B cell (primary cell): ENCODE results near the gene STAC. TPM values are rescaled to one million over a fixed set of nuclear protein-coding genes. Genes with fewer than 3 reads are reported as not detected.

ENCODE experiments used
- ATAC-seq: fragments of 200-7000 bp; cut with Tn5 transposase; one replicate; pipeline ENCODE4 v1.10.0; 2021; ENCODE audit warnings: low read depth, mild to moderate bottlenecking, moderate number of reproducible peaks, moderate library complexity
- CTCF ChIA-PET: fragments of 350-600 bp; sonication (Branson Sonifier 250); formaldehyde crosslinking; loops from one replicate; lab custom pipeline; 2021; ENCODE audit warnings: antibody characterized with exemption, inconsistent platforms; lab: Charles Lee
- POLR2A ChIA-PET: fragments of 350-600 bp; sonication (Branson Sonifier 250); formaldehyde crosslinking; loops from one replicate; lab custom pipeline; 2021; ENCODE audit warnings: antibody characterized with exemption; lab: Charles Lee
- DNase-seq: peaks from one replicate; pipeline ENCODE4 v3.0.0; 2013
- H2AFZ ChIP-seq: 2 replicates; pipeline ENCODE4 v1.6.1; 2012; ENCODE audit warnings: mild to moderate bottlenecking, low read depth, low read length; ENCODE audit not compliant: insufficient read depth, poor library complexity, severe bottlenecking
- H3K27ac ChIP-seq, 2 donors: 1 replicate in 1 of 2; 2 replicates in 1 of 2; pipeline ENCODE4 v1.5.1; 2012 to 2013; ENCODE audit warnings: low read length in 2 of 2, mild to moderate bottlenecking in 2 of 2, moderate library complexity in 1 of 2
- H3K27me3 ChIP-seq, 4 experiments: fragments of 200-600 bp in 1 of 4; sonication (generic) in 1 of 4; replicated peaks in 1 of 4; 1 replicate in 2 of 4; 2 replicates in 2 of 4; pipeline versions ENCODE4 v1.6.1 to v1.7.0; 2013 to 2016; ENCODE audit warnings: low read length in 3 of 4, mild to moderate bottlenecking in 2 of 4, mixed read lengths in 1 of 4, moderate library complexity in 1 of 4; ENCODE audit not compliant: insufficient read depth in 4 of 4, control insufficient read depth in 3 of 4; ENCODE audit errors: control extremely low read depth in 1 of 4
- H3K36me3 ChIP-seq, 2 experiments: replicated peaks in 1 of 2; 1 replicate in 1 of 2; 2 replicates in 1 of 2; pipeline versions ENCODE4 v1.6.1 to v1.7.1; 2013; ENCODE audit warnings: low read length in 1 of 2; ENCODE audit not compliant: insufficient read depth in 2 of 2, control insufficient read depth in 1 of 2; ENCODE audit errors: control extremely low read depth in 1 of 2, extremely low read depth in 1 of 2
- H3K4me1 ChIP-seq, 2 donors: fragments of 200-600 bp in 1 of 2; sonication (generic) in 1 of 2; 1 replicate in 1 of 2; 2 replicates in 1 of 2; pipeline versions ENCODE4 v1.5.1 to v1.6.1; 2013 to 2017; ENCODE audit warnings: low read length in 2 of 2; ENCODE audit not compliant: control insufficient read depth in 2 of 2, insufficient read depth in 2 of 2
- H3K4me2 ChIP-seq: replicated peaks from 2 replicates; pipeline ENCODE3; 2012; ENCODE audit warnings: mild to moderate bottlenecking, low read depth, low read length; ENCODE audit not compliant: poor library complexity, severe bottlenecking
- H3K4me3 ChIP-seq, 5 experiments: fragments of 200-600 bp in 1 of 5; sonication (generic) in 1 of 5; 1 replicate in 3 of 5; 2 replicates in 2 of 5; pipeline versions ENCODE4 v1.5.1 to v1.7.0; 2011 to 2016; ENCODE audit warnings: low read length in 4 of 5, mild to moderate bottlenecking in 4 of 5, low read depth in 2 of 5, control low read depth in 1 of 5, moderate library complexity in 1 of 5; ENCODE audit not compliant: insufficient read depth in 1 of 5; ENCODE audit errors: control extremely low read depth in 1 of 5, extremely low read depth in 1 of 5
- H3K79me2 ChIP-seq: fragments of 200-600 bp; sonication (generic); one replicate; pipeline ENCODE4 v1.6.0; 2016; ENCODE audit warnings: low read length; ENCODE audit not compliant: control insufficient read depth, insufficient read depth
- H3K9ac ChIP-seq: fragments of 200-600 bp; sonication (generic); 2 replicates; pipeline ENCODE4 v1.6.1; 2017; ENCODE audit warnings: mild to moderate bottlenecking, low read length, moderate library complexity
- H3K9me3 ChIP-seq, 3 donors: one replicate each; pipeline versions ENCODE4 v1.6.1 to v1.7.1; 2013; ENCODE audit warnings: low read length in 2 of 3; ENCODE audit not compliant: control insufficient read depth in 2 of 3, insufficient read depth in 1 of 3; ENCODE audit errors: control extremely low read depth in 1 of 3
- H4K20me1 ChIP-seq: 2 replicates; pipeline ENCODE4 v1.6.0; 2012; ENCODE audit warnings: mild to moderate bottlenecking, low read length; ENCODE audit not compliant: insufficient read depth, control insufficient read depth, poor library complexity, severe bottlenecking
- H3K27ac Mint-ChIP-seq: one replicate; pipeline ENCODE4 v1.8.0; 2021; ENCODE audit warnings: mixed read lengths
- H3K27me3 Mint-ChIP-seq: one replicate; pipeline ENCODE4 v1.8.0; 2021; ENCODE audit warnings: mixed read lengths
- H3K4me1 Mint-ChIP-seq: one replicate; pipeline ENCODE4 v1.8.0; 2021; ENCODE audit warnings: mixed read lengths
- H3K4me3 Mint-ChIP-seq: one replicate; pipeline ENCODE4 v1.8.0; 2021; ENCODE audit warnings: mixed read lengths
- H3K9me3 Mint-ChIP-seq: one replicate; pipeline ENCODE4 v1.8.0; 2022; ENCODE audit warnings: mixed read lengths; ENCODE audit not compliant: insufficient read depth
- EZH2 ChIP-seq: IDR thresholded peaks from 2 replicates; pipeline ENCODE4 v1.6.1; 2012; ENCODE audit warnings: borderline replicate concordance, low read depth, mild to moderate bottlenecking, moderate library complexity, low read length; ENCODE audit not compliant: insufficient read depth, poor library complexity, severe bottlenecking
- WGBS: methylation state at CpG from one replicate; pipeline ENCODE4 v1.1.5; 2013; ENCODE audit warnings: missing lambda C conversion rate; ENCODE audit not compliant: insufficient coverage; 5-methylcytosine and 5-hydroxymethylcytosine counted together
- intact Hi-C: fragments of 100-400 bp; cut with micrococcal nuclease; formaldehyde crosslinking; loops from one replicate; pipeline ENCODE4 v1.10.0; 2022
- polyA plus RNA-seq: library from polyadenylated mRNA; depleted of rRNA; stranded (reverse); fragments of >200 nt; gene quantifications from 2 replicates; pipeline ENCODE4 v1.2.3, GENCODE V29; 2012
- total RNA-seq, 2 donors: library from RNA; stranded (reverse); fragments of 120-200 nt in 1 of 2; gene quantifications; 1 replicate in 1 of 2; 2 replicates in 1 of 2; pipeline versions ENCODE4 v1.2.3 to v1.2.4, GENCODE V29; 2013 to 2022
- TF ChIP-seq, protein P1 (sequence below): fragments of 200-600 bp; IDR thresholded peaks from one replicate; pipeline ENCODE4 v1.8.0; 2022; ENCODE audit warnings: antibody characterized with exemption, mild to moderate bottlenecking

STAC gene
- total and polyA plus RNA-seq, 2 donors (not counting 1 experiment from before 2014, with no cell fraction given), result not detected

DNA sequence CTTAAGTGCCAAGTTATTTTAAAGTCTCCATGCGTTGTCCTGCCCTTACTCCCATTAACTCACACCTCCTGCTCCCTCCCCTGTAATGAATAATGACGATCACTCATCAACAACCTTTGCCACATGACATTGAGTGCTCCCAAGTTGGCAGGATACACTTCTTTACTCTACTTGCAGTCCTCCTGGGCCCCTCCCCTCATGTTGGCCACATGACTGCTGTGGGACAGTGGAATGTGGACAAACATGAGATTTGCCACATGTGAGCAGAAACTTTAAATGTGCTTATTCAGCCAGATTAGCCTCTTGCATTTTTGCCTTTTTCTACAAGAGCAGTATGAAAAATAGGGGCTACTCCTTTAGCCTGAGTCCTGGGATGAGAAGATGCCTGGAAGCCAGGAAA, 216.1 kb downstream of the STAC start:
- no peaks in the 10 kb centered on the region for H3K4me1 Mint-ChIP-seq
- Histone ChIP-seq H3K4me1 (no peaks in the 10 kb centered on the region), H3K27ac (no peak overlapping the region), H3K9ac (no peak overlapping the region), H4K20me1 (no peaks in the 10 kb centered on the region), H3K4me2 (no peak overlapping the region), H3K36me3 (no peaks in the 10 kb centered on the region), H3K9me3 (no peaks in the 10 kb centered on the region), H3K79me2 (no peaks in the 10 kb centered on the region), H2AFZ (no peak overlapping the region), H3K4me3 (no peak overlapping the region), H3K27me3 (no peaks in the 10 kb centered on the region)
- TF ChIP-seq, protein P1, sequence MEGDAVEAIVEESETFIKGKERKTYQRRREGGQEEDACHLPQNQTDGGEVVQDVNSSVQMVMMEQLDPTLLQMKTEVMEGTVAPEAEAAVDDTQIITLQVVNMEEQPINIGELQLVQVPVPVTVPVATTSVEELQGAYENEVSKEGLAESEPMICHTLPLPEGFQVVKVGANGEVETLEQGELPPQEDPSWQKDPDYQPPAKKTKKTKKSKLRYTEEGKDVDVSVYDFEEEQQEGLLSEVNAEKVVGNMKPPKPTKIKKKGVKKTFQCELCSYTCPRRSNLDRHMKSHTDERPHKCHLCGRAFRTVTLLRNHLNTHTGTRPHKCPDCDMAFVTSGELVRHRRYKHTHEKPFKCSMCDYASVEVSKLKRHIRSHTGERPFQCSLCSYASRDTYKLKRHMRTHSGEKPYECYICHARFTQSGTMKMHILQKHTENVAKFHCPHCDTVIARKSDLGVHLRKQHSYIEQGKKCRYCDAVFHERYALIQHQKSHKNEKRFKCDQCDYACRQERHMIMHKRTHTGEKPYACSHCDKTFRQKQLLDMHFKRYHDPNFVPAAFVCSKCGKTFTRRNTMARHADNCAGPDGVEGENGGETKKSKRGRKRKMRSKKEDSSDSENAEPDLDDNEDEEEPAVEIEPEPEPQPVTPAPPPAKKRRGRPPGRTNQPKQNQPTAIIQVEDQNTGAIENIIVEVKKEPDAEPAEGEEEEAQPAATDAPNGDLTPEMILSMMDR, result no peak
- TF ChIP-seq EZH2, result no peak
- no peak overlapping the region for H3K4me3 Mint-ChIP-seq
- ChIA-PET POLR2A (no interaction called here), CTCF (no interaction called here)
- no peaks in the 10 kb centered on the region for H3K27me3 Mint-ChIP-seq
- no peak for ATAC-seq
- DNase-seq, result no peak
- intact Hi-C loops, result no loop called here
- no CpG with 5 or more reads among the region's 2 CpGs for WGBS
- H3K9me3 Mint-ChIP-seq, result no peaks in the 10 kb centered on the region
- no peak overlapping the region for H3K27ac Mint-ChIP-seq

DNA sequence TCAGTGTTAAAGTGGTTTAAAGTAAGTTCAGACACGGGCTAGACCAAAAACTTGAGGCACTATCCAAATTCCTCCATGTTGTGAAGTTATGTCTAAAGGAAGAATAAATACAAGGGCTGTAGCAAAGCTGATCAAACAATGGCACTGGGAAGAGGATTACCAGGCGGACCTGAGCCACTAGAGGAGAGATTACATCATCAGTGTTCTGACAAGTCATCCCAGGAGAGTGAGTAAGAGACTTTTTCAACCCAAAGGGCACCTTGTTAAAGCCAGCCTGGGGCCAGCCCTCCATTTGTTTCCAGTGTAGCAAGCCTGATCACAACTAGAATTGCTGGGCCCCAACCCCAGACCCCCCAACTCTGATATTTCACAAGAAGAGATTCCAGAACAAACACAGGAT, 217.1 kb downstream of the STAC start:
- intact Hi-C loops, result no loop called here
- Histone ChIP-seq H3K27me3 (no peaks in the 10 kb centered on the region), H3K4me3 (no peak overlapping the region), H2AFZ (no peak overlapping the region), H3K9ac (no peak overlapping the region), H3K9me3 (no peaks in the 10 kb centered on the region), H3K4me2 (no peak overlapping the region), H3K4me1 (no peaks in the 10 kb centered on the region), H3K36me3 (no peaks in the 10 kb centered on the region), H4K20me1 (no peaks in the 10 kb centered on the region), H3K79me2 (no peaks in the 10 kb centered on the region), H3K27ac (no peak overlapping the region)
- Mint-ChIP-seq H3K4me3 (no peak overlapping the region), H3K27ac (no peak overlapping the region), H3K27me3 (peaks cover 4% of the 10 kb centered on the region), H3K4me1 (no peaks in the 10 kb centered on the region), H3K9me3 (no peaks in the 10 kb centered on the region)
- ChIA-PET CTCF (no interaction called here), POLR2A (no interaction called here)
- TF ChIP-seq, protein P1, result no peak
- TF ChIP-seq EZH2, result no peak
- WGBS, result 69% methylated on average over 2 of the region's 2 CpGs
- DNase-seq (no peak), ATAC-seq (no peak)
